ENCODE results near the gene TEAD1.

TEAD1 gene

DNA sequence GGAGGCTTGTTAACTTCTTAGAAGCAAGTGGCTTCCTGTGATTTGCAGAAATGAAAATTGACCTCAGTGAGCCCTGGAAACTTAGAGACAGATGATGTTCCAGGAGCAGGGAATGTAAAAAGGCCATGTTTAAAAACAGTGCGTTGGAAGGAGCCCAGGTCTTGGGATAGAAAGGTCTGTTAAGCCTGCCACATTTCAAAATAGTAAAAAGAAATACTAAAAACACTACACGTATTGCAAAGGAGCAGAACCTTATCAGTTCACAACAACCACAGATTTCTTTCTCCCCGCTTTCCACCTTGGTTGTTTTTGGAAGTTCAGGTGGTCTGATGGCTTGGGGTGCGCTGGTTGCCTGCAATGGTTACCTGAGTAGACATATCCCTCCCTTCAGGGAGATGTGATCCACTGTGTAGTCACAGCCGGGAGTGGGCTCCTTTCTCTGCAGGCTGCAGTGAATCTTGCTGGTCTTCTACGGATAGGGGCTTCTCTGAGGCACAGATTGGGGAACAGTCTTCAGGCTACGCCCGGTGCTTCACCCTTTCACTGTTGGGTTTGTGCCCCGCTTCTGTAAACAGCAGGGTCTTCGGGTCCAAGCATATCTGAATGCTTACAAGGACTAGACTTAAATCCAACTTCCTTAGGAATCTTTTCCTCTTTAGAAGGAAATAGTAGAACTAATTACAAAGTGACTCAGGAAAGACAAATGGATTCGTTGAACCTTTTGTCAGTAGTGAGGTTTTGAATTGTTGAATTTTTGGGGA, 1.9 kb downstream of the TEAD1 start:
- H3K27me3 Mint-ChIP-seq (ENCODE audit: low read depth) = peaks cover 81% of the 10 kb centered on the region
- H3K4me1 Mint-ChIP-seq (ENCODE audit: low read depth) = peaks cover 6% of the 10 kb centered on the region
- H3K9me3 Mint-ChIP-seq = no peaks in the 10 kb centered on the region
- H3K36me3 Mint-ChIP-seq (ENCODE audit: low read depth) = peaks cover 2% of the 10 kb centered on the region
- no peak overlapping the region for H3K27ac Mint-ChIP-seq
- H3K4me3 Mint-ChIP-seq = no peak overlapping the region

DNA sequence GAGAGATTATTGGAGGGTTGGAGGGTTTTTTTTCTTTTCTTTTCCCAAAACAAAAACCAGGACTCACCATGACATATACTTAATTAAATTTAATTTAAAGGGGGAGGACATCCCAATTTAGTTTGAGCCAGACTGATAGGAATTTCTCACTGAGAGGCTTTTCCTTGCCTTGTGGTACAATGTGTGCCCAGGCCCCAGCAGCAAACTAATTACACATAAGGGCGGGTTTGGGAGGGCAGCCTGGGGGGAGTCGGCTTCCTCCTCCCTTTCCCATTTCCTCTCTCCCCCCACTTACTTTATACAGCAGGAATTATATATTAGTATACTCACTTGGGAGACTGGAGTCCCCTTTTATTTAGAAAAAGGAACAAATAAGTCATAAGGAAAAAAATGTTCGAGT, 2.9 kb downstream of the TEAD1 start:
- peaks cover 6% of the 10 kb centered on the region for H3K4me1 Mint-ChIP-seq (ENCODE audit: low read depth)
- H3K27me3 Mint-ChIP-seq (ENCODE audit: low read depth) = peaks cover 81% of the 10 kb centered on the region
- H3K27ac Mint-ChIP-seq = no peak overlapping the region
- peaks cover 2% of the 10 kb centered on the region for H3K36me3 Mint-ChIP-seq (ENCODE audit: low read depth)
- no peak overlapping the region for H3K4me3 Mint-ChIP-seq
- no peaks in the 10 kb centered on the region for H3K9me3 Mint-ChIP-seq

DNA sequence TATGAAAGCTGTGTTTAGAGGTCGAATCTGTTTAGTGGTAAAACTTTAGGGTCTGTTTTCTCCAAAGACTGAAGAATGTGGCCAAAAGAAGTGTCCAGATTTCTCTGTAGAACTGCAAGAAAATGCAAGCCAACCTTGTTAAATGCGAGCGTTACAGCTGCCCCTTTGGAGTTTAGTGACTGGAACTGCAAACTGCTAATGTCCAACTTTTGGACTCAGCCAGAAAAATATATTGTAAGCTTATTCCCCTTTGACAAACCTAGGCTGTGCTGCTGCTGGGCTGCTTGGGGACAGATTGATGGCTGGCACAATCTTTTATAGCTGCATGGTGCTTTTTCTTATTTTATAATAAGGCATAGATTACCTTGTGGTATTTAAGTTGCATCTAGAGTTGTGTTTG, 3.9 kb downstream of the TEAD1 start:
- Mint-ChIP-seq H3K27ac (no peak overlapping the region), H3K4me3 (no peak overlapping the region), H3K9me3 (no peaks in the 10 kb centered on the region), H3K4me1 (ENCODE audit: low read depth) (peaks cover 5% of the 10 kb centered on the region), H3K27me3 (ENCODE audit: low read depth) (peaks cover 84% of the 10 kb centered on the region), H3K36me3 (ENCODE audit: low read depth) (no peaks in the 10 kb centered on the region)

DNA sequence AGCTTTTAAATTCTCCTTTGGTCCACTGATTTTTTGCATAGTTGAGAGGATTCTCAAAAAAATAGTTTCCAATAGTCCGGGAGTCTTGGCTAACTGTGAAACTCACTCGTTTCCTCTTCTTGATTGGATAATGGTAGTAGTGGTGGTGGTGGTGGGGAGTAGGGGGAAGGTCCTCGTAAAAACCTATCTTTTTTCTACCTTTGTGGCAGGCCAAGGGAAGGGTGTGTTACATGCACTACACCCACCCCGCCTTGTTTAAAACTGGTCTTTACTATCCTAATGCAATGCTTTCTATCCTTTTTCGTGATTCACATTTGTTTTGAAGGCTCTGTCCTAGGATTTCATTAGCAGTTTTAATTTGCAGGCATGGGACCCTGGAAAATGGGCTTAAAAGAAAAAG, 4.8 kb downstream of the TEAD1 start:
- no peaks in the 10 kb centered on the region for H3K36me3 Mint-ChIP-seq (ENCODE audit: low read depth)
- no peak overlapping the region for H3K27ac Mint-ChIP-seq
- no peaks in the 10 kb centered on the region for H3K4me1 Mint-ChIP-seq (ENCODE audit: low read depth)
- no peaks in the 10 kb centered on the region for H3K9me3 Mint-ChIP-seq
- peaks cover 84% of the 10 kb centered on the region for H3K27me3 Mint-ChIP-seq (ENCODE audit: low read depth)
- H3K4me3 Mint-ChIP-seq = no peak overlapping the region

DNA sequence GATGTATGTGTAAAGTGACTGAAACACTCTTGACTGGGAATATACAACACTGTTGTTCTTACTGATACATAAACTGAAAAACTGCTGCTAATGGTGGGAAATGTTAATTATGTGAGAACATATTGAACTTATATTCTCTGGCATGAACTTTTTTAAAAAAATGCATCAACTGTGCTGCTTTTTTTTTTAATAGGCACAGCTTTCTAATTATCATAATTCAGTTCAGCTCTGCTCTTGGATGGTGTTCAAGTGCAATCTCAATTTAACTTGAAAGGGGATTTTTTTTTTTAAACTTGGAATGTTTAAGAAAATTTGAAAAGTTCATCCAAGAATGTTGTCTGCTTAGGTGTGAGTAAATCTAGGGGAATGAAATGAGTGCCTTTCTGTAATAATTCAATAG, 5.2 kb downstream of the TEAD1 start:
- no peak overlapping the region for H3K27ac Mint-ChIP-seq
- H3K36me3 Mint-ChIP-seq (ENCODE audit: low read depth) = no peaks in the 10 kb centered on the region
- no peaks in the 10 kb centered on the region for H3K9me3 Mint-ChIP-seq
- no peaks in the 10 kb centered on the region for H3K4me1 Mint-ChIP-seq (ENCODE audit: low read depth)
- H3K4me3 Mint-ChIP-seq = no peak overlapping the region
- H3K27me3 Mint-ChIP-seq (ENCODE audit: low read depth) = peaks cover 87% of the 10 kb centered on the region

DNA sequence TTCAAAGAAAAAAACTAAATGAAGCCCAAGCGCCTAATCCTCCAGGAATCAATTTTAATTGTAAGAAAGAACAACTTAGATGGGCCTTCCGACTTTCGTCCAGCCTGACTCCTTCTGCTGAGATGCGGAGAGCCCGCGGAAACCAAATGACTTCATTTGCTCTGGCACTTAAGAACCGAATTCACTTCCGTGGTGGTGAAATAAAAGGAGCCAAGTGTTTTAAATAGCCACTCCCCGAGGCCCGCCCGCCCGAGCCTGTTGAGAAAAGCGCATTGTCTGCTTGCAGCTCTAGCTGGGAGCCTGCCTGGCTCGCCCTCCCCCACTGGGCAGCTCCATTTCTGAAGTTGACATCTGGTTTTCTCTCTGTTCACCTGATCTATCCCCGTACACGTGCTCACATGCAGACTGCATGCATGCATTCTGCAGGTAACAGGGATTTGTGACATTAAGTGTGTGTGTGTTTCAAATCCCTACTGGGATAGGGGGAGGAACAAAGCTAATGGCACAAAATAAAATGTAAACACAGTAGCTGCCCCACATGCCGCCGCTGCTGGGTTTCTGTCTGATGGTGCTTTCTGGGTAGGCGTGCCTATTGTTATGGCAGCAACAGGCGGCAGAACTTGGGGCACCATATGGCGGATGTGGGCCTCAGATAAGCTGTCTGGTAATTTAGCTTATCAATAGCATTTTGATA, 6.2 kb downstream of the TEAD1 start:
- Mint-ChIP-seq H3K27me3 (ENCODE audit: low read depth) (peaks cover 94% of the 10 kb centered on the region), H3K4me1 (ENCODE audit: low read depth) (no peaks in the 10 kb centered on the region), H3K4me3 (no peak overlapping the region), H3K27ac (no peak overlapping the region), H3K9me3 (no peaks in the 10 kb centered on the region), H3K36me3 (ENCODE audit: low read depth) (no peaks in the 10 kb centered on the region)

DNA sequence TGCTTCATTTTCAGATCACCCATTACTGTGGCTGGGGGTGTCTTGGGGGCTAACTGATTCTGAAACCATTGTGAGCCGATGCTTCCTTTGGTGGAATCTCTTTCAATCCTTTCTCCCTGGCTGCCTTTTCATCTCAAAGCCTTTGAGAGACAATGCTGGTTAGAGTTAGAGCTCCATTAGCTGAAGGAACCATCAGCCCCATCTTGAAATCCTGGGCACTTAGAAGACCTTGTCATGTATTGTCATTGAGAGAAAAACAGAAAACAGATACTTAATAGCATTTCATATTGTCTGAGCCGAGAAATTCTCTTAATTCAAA, 6.7 kb downstream of the TEAD1 start:
- no peaks in the 10 kb centered on the region for H3K9me3 Mint-ChIP-seq
- H3K27ac Mint-ChIP-seq = no peak overlapping the region
- H3K4me3 Mint-ChIP-seq = no peak overlapping the region
- H3K27me3 Mint-ChIP-seq (ENCODE audit: low read depth) = peaks cover 94% of the 10 kb centered on the region
- no peaks in the 10 kb centered on the region for H3K4me1 Mint-ChIP-seq (ENCODE audit: low read depth)
- H3K36me3 Mint-ChIP-seq (ENCODE audit: low read depth) = no peaks in the 10 kb centered on the region

DNA sequence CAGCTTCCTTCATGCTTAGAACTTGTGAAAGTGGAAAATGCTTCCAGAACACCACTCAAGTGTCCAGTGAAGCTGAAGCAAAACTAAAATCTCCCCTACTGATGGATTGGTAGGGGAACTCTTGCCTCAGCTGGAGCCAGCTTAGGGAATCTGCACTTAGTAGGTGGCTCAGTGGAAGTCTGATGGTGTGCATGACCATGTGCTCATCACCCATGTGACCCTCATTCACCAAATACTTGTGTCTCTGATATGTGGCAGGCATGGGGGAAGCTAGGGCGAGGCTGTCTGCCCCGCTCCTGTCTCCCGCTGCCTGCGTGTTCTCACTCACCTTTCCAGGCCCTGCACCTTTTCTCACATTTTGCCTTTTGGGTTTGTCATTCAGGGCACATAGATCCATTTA, 7.2 kb downstream of the TEAD1 start:
- H3K36me3 Mint-ChIP-seq (ENCODE audit: low read depth) = no peaks in the 10 kb centered on the region
- peaks cover 89% of the 10 kb centered on the region for H3K27me3 Mint-ChIP-seq (ENCODE audit: low read depth)
- no peaks in the 10 kb centered on the region for H3K4me1 Mint-ChIP-seq (ENCODE audit: low read depth)
- H3K9me3 Mint-ChIP-seq = no peaks in the 10 kb centered on the region
- no peak overlapping the region for H3K4me3 Mint-ChIP-seq
- H3K27ac Mint-ChIP-seq = no peak overlapping the region

DNA sequence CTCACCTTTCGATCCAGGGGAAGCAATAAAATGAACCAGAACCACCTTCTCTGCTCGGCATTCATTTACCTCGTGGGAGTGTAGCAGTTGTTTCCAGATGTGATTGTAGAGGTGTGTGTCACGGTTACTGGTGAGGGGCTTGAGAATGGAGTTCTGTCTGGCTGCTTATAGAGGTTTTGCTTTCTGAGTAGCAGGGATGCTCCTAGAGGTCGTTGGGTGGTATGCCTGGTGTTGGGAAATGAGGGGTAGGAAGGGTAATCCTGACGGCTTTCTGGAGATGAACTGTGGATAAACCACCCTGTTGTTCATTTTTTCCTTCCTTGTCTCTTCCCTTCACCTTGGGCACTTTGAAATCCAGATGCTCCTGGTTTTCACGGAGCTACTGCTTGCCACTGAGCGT, 8.1 kb downstream of the TEAD1 start:
- H3K4me1 Mint-ChIP-seq (ENCODE audit: low read depth) = no peaks in the 10 kb centered on the region
- no peak overlapping the region for H3K27ac Mint-ChIP-seq
- no peak overlapping the region for H3K4me3 Mint-ChIP-seq
- no peaks in the 10 kb centered on the region for H3K9me3 Mint-ChIP-seq
- peaks cover 87% of the 10 kb centered on the region for H3K27me3 Mint-ChIP-seq (ENCODE audit: low read depth)
- H3K36me3 Mint-ChIP-seq (ENCODE audit: low read depth) = no peaks in the 10 kb centered on the region

DNA sequence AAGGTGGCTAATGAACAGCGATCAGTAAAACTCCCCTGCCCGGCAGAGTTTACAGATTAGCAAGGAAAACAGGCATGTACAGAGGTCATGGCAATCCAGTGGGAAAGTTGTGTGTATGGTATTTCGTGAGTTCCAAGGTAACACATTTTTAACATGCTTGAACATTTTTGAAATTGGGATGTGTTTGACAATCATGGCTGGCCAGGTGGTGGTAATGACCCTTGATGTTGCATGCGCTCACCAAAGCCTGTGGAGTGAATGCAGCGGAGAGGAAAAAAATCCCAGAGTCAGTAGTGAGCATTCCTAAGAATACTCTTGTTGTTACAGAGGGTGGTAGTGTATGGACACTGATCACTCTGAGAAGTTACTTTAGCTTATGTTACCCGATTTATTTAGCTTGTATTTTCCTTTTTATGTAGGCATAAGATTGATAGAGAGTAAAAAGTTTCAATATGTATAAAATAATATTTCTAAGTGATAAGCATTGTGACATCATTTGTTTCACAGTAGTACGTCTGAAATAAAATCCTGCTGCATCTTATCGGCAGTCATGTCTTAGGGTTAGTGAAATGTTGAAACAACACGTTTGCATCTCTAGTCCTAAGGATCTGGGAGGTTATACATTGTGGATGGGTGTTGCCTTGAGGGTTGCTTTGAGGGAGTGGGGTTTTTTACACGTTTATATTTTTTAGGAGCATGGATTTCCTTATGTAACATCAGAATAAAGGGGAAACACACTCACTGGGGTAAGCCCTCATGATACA, 8.7 kb downstream of the TEAD1 start:
- Mint-ChIP-seq H3K27ac (no peak overlapping the region), H3K36me3 (ENCODE audit: low read depth) (no peaks in the 10 kb centered on the region), H3K9me3 (no peaks in the 10 kb centered on the region), H3K27me3 (ENCODE audit: low read depth) (peaks cover 87% of the 10 kb centered on the region), H3K4me1 (ENCODE audit: low read depth) (no peaks in the 10 kb centered on the region), H3K4me3 (no peak overlapping the region)

DNA sequence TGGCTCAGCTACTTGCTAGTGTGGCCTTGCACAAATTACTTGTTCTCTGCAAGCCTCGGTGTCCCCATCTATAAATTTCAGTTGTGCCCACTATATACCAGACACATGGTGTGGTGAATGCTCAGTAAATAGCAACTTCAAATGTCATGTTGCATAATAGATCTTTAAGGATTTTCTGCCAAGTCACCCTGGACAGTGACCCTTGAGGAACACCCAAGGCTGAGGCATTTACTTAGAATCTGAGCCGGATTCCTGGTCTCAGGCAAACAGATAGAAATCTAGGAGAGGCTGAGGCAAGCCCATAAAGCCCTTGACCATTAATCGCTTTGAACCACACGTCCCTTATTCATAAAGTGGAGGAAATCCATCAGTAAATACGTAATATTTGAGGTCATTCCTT, 9.7 kb downstream of the TEAD1 start:
- Mint-ChIP-seq H3K27ac (no peak overlapping the region), H3K9me3 (no peaks in the 10 kb centered on the region), H3K4me1 (ENCODE audit: low read depth) (no peaks in the 10 kb centered on the region), H3K36me3 (ENCODE audit: low read depth) (no peaks in the 10 kb centered on the region), H3K27me3 (ENCODE audit: low read depth) (peaks cover 87% of the 10 kb centered on the region), H3K4me3 (no peak overlapping the region)

DNA sequence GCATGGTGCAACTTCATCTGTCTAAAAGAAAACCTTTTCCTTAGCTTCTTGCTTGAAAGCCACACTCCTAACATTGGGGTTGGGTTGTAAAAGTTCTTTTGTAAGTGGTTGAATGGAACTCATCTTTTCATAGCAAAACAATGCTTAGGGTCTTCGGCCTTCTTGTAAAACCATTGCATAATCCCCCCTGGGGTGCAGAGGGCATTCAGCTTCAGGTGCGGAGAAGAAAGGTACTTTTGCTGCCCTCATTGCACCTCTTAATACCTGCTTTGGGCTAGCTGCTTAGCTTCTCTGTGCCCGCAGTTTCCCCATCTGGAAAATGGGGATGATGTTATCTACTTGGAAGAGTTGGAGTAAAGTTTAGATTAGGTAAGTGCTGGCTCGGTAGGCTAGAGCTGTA, 10.1 kb downstream of the TEAD1 start:
- H3K9me3 Mint-ChIP-seq = no peaks in the 10 kb centered on the region
- no peaks in the 10 kb centered on the region for H3K4me1 Mint-ChIP-seq (ENCODE audit: low read depth)
- H3K27me3 Mint-ChIP-seq (ENCODE audit: low read depth) = peaks cover 87% of the 10 kb centered on the region
- H3K36me3 Mint-ChIP-seq (ENCODE audit: low read depth) = no peaks in the 10 kb centered on the region
- no peak overlapping the region for H3K4me3 Mint-ChIP-seq
- H3K27ac Mint-ChIP-seq = no peak overlapping the region

DNA sequence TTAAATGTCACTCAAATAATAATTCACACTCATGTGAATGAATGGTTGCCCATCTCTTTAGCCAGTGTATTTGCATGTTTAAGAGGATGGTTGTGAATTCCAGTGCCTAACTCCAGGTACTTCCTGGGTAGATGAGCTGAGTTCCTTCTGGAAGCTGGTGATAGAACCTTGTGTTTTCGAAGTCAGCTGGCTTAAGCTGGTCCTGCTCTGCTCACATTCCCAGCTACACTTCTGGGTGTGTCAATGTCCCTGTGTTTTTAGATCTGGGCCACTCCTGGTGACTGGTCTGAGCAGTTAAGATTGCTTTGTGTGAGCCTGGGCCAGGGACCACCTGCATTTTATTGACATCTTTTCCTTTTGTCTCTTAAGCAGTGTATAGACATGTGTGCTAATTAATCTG, 10.6 kb downstream of the TEAD1 start:
- Mint-ChIP-seq H3K27ac (no peak overlapping the region), H3K36me3 (ENCODE audit: low read depth) (no peaks in the 10 kb centered on the region), H3K4me1 (ENCODE audit: low read depth) (no peaks in the 10 kb centered on the region), H3K9me3 (no peaks in the 10 kb centered on the region), H3K4me3 (no peak overlapping the region), H3K27me3 (ENCODE audit: low read depth) (peaks cover 83% of the 10 kb centered on the region)

DNA sequence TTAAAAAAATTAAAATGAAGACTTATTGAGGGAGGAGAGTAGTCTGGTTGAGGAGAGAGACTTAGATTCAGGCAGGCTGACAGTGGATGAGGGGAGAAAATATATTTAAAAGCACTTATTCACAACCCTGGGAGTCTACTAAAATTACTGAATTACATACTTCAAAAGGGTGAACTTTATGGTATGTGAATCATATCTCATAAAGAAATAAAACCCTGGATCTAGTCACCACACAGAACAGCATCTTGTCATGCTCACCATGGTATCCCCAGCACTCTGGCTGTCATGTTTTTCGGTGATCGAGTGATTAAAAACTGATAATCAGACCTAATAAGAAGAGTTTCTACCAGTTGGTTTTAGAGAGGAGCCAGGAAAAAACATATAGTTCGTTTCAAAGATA, 11.0 kb downstream of the TEAD1 start:
- H3K4me3 Mint-ChIP-seq = no peak overlapping the region

More for the DNA sequence above, 11.0 kb downstream of the TEAD1 start:
- Mint-ChIP-seq H3K36me3 (ENCODE audit: low read depth) (no peaks in the 10 kb centered on the region), H3K27ac (no peak overlapping the region), H3K27me3 (ENCODE audit: low read depth) (peaks cover 80% of the 10 kb centered on the region), H3K9me3 (no peaks in the 10 kb centered on the region), H3K4me1 (ENCODE audit: low read depth) (no peaks in the 10 kb centered on the region)

Data from T-helper 1 cell treated with Interleukin-12 subunit alpha and Interleukin-12 subunit beta and Interleukin-4 antibody, amounts not matched to agents 30 μg/mL and 1 μg/mL, for 36 hours (primary cell).